HG03575 (cell line): ENCODE data around the gene RNF40.

Source experiments
- ATAC-seq: cut with Tn5 transposase; IDR thresholded peaks from one replicate; pipeline ENCODE4 v1.9.1; 2021; ENCODE audit not compliant: unreplicated experiment, insufficient number of reproducible peaks, low FRiP score; ENCODE audit errors: extremely low read depth

RNF40 gene

DNA sequence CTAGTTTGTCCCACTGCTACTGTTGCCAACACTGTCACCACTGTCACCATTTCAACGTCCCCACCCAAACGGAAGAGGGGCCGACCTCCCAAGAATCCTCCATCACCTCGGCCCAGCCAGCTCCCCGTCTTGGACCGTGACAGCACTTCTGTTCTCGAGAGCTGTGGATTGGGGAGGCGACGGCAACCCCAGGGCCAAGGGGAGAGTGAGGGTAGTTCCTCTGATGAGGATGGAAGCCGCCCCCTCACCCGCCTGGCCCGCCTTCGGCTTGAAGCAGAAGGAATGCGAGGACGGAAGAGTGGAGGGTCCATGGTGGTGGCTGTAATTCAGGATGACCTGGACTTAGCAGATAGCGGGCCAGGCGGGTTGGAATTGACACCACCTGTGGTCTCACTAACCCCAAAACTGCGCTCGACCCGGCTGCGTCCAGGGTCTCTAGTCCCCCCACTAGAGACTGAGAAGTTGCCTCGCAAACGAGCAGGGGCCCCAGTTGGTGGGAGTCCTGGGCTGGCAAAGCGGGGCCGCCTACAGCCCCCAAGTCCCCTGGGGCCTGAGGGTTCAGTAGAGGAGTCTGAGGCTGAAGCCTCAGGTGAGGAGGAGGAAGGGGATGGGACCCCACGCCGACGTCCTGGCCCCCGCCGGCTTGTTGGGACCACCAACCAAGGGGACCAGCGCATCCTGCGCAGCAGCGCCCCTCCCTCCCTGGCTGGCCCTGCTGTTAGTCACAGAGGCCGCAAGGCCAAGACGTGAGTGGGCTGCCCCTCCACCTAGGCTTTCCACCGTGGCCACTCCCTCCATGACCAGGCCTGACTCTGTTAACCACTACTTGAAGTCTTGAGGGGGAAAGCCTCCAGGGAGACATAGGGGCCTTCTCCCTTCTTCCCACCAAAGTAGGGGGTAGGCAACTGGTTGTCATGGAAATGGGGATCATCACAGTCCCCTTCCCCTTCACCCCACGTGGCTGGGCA is 22.9 kb upstream of the RNF40 start:
- ATAC-seq: no peak

DNA sequence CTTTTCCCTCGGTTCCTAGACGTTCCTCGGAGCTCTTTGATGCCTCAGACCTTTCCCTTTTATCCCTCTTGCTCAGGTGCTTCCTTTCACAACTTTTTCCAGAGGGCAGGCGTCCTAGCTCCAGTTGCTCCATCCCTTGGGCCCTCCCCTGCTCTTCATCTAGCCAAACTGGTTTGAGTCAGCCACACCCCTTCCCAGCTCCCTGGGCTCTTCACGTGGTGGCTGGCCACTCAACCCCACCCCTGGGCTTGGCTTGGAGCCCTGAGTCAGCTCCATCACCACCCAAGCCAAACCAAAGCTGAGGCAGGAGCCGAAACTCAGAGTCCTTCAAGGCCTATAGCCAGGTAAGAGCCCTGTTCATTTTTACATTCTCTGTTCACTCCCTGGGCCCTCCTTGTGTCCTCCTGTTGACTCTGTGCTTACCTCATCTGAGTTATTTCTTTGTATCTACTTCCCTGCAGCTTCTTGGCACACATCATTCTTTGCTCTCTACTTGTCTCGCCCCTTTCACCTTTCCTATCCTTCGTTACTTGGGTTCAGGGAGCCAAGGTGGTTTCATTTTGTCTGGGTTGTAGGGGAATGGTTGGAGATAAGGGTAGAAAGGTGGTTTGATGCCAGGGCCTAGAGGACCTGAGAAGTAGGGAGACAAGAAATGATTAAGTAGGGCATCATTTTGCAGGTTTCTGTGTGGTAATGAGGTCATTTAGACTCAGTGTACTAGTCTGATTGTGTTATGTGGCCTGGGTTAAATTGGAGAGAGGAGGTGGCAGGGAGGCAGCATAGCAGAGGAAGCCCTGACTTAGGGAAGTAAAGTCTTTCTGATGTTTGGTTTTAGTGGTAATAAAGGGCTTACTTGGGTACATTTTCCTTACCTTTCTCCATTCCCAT is 21.5 kb upstream of the RNF40 start:
- no peak for ATAC-seq

DNA sequence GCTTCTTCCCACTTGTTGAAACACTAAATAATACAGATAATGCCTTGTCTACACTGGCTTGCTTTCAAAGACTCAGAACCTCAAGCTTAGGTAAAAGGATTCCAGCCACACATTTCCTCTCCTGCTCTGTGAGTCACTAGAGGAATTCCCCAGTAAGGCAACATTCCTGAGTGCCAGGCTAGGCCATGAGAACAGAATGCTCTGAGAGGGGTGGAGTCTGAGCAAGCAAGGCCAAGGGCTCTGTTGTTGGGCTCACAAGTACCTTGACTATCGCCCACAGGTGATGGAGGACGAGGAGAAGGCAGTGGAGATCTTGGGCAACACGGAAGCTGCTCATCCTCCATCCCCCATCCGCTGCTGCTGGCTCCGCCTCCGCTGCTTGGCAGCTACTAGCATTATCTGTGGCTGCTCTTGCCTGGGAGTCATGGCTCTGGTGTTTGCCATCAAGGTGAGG is 20.6 kb upstream of the RNF40 start:
- no peak for ATAC-seq

DNA sequence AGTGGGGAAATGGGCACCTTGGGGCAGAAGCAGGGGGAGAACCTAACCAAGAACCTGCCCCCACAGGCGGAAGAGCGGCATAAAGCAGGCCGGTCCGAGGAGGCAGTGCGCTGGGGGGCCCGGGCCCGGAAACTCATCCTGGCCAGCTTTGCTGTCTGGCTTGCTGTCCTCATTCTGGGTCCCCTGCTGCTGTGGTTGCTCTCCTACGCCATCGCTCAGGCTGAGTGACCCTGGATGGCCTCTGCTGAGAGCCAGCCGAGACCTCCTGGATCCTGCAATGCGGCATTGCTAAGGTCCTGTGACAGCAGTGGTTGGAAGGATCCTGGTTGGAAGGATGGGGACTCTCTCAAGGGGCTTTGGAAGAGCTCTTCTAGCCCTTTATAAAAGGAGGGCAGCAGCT is 18.4 kb upstream of the RNF40 start:
- ATAC-seq: no peak

DNA sequence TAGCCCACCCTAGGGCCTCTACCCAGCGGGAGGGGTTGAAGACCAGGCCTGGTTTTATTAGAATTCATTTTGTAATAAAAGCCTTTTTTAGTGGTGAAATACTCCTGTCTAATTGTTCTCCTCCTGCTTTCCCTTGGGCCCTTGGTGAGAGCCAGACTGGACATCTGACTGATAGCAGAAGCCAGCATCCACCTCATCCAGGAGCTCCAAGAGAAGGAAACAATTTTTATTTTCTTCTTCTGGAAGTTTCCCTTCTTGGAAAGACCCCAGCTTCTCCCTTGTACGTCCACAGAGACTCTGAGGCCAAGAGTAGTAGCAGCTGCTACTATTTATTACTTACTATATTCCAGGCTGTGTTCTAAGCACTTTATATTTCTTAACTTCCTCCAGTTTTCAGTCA is 17.9 kb upstream of the RNF40 start:
- no peak for ATAC-seq

DNA sequence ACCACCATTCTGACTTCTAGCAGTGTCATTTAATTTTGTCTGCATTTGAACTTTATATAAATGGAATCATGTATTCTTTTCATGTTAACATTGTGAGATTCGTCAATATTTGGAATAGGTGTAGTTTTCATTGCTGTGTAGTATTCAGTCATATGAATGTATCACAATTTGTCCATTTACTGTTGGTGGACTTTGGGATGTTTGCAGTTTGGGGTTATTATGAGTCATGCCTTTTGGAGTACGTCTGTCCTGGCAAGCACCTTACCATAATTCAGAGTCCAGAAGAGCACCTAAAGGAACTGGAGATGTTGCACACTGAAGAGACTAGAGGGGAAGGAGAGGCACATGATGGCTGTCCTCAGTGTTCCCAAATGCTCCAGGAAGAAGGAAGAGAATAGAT is 17.0 kb upstream of the RNF40 start:
- ATAC-seq: no peak

DNA sequence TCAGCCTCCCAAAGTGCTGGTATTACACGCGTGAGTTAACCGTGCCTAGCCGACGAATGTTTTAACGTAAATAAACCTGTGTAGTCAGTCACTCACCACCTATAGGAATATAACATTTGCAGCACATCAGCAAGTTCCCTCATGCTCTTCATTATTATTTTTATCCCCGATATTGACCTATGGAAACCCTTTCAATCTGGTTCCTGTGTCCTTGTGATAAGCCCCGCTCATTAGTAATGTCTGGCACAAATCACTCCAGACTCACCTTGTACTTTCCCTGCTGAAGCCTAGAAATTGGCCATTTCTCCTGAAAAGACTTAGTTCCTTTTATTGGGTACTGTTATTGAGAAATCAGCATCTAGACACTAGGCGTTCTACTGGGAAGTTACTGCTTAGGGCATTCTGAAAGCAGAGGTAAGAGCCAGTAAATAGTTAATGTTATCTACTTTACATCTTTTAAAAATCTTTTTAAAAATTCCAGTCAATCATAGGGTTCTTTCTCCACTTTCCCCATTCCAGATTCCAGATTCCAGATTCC is 15.4 kb upstream of the RNF40 start:
- ATAC-seq: no peak

DNA sequence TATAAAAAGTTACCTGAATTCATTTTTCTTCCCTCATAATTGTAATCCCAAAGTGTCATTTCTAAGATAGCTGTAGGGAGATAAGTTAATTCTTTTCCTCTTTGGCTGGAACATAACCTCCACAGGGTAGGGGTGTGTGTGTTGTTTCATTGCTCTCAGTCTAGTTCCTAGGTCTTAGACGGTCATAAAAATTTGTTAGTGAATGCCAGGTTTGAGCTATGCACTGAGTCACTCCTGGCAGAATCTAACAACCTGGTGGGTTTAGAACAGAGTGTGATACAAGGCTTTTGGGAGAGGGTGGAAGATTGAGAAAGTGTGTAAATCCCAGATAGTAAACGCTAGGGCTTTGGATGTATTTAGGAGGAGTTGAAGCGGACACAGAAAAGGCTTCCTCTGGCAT is 14.8 kb upstream of the RNF40 start:
- ATAC-seq: no peak

DNA sequence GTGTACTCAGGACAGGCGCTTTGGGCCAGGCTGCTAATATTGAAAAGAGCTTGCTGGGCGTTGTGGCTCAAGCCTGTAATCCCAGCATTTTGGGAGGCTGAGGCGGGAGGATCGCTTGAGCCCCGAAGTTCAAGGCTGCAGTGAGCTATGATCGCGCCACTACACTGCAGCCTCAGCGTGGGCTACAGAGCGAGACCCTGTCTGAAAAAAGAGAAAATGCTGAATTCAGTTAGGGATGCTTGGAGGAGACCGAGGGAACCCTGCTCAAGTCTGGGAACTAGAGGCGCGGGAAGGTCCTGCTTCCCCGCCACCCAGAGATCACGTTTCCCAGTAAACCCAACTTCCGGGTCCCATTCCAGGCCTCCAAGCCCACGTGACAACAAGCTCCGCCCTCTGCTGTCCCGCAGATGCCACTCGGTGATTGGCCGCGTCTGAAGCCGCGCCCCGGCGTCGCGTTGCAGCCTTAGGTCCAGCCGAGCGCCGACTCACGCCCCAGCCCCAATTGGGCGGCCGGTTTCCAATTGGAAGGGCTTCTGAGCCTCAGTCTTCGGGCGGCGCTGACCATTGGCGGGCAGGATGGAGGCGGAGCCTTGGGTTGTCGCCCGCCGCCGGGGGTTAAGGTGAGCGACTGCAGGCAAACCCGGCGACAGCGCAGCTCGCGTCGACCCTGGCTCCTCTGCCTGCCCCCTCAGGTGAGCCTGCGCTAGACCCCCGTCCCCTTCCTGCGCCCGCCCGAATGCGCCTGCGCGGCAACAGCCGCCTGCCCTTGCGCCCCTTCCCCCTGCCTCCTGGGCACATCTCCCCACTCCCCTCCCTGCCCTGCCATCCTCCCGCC is 14.1 kb upstream of the RNF40 start, which contains the start of gene PHKG2:
PHKG2 (plus strand) TSS at position 627 of the 835 bp plus-strand sequence. CDS start 396 bp downstream, outside the sequence.
- peak; percentile 82 for ATAC-seq

DNA sequence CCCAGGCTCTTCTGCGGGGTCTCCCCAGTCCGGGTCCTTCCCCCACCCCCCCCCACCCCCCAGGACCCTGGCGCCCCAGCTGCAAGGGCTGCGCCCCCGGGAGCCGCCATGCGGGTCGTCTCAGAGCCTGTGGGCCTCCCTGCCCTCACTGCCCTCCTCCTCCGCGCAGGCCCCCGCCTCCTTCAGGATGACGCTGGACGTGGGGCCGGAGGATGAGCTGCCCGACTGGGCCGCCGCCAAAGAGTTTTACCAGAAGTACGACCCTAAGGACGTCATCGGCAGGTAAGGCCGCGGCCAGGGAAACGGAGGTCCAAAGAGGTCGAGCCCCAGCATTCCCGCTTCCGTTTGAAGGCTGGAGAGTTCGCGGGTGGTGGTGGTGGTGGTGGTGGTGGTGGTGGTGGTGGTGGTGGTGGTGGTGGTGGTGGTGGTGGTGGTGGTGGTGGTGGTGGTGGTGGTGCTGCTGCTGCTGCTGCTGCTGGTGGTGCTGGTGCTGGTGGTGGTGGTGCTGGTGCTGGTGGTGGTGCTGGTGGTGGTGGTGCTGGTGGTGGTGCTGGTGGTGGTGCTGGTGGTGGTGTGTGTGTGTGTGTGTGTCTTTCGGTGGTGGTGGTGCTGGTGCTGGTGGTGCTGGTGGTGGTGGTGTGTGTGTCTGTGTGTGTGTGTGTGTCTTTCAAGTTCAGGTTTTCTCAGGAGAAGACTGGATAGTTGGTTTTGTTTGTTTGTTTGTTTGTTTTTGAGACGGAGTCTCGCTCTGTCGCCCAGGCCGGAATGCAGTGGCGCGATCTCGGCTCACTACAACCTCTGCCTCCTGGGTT is 13.3 kb upstream of the RNF40 start:
- ATAC-seq: no peak

DNA sequence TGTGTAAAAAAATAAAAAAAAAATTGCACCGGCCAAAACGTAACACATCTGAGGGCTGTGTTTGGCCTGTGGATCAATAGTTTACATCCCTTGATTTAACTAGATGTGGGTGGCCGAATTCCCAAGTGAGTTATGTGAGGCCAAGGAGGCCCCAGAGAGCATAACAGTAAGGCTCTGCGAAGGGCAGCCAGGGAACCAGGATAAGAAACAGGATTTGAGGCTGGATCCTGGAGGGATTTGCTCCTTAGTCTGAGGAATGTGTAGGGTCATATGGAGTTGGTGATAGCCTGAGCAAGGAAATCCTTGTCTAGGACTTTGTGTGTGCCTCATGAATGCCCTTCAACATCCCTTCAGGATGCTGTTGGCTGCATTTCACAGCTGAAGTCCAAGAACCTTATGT is 11.9 kb upstream of the RNF40 start:
- no peak for ATAC-seq

DNA sequence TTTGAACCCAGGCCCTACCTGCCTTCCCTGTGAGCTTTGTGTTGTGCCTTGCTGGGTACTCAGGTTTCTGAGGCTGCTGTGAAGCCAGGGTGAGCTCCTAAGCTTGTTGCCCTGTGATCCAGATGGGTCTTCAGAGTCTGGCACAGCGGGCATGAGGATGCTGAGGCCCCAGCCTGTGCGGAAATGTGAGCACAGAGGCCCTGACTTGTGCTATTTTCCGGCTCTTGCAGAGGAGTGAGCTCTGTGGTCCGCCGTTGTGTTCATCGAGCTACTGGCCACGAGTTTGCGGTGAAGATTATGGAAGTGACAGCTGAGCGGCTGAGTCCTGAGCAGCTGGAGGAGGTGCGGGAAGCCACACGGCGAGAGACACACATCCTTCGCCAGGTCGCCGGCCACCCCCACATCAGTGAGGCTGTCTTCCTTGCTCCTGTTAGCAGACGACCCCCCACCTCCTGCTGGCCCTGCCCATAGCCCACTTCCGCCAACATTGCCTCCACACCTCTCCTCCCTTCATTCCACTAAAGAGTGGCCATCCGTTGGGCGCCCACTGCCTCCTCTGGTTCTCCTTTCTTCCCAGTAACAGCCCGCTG is 11.2 kb upstream of the RNF40 start:
- ATAC-seq: no peak

DNA sequence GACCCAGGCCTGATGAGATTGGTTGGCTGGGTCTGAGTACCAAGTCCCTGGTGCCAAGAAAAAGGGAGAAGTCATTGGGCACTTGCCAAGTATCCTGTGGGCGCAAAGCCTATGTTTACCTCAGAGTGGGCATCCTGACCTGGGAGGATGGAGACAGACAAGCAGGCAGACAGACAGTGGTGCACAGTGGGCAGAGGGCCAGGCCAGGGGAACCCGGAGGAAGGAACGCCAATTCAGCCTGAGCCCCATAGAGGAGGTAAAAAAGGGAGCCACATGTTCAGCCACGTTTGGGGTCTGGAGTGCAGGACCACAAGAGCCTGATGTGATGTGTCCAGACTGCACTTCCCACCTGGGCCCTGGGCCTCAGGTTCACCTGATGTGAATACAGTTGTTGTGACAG is 8.5 kb upstream of the RNF40 start:
- no peak for ATAC-seq

DNA sequence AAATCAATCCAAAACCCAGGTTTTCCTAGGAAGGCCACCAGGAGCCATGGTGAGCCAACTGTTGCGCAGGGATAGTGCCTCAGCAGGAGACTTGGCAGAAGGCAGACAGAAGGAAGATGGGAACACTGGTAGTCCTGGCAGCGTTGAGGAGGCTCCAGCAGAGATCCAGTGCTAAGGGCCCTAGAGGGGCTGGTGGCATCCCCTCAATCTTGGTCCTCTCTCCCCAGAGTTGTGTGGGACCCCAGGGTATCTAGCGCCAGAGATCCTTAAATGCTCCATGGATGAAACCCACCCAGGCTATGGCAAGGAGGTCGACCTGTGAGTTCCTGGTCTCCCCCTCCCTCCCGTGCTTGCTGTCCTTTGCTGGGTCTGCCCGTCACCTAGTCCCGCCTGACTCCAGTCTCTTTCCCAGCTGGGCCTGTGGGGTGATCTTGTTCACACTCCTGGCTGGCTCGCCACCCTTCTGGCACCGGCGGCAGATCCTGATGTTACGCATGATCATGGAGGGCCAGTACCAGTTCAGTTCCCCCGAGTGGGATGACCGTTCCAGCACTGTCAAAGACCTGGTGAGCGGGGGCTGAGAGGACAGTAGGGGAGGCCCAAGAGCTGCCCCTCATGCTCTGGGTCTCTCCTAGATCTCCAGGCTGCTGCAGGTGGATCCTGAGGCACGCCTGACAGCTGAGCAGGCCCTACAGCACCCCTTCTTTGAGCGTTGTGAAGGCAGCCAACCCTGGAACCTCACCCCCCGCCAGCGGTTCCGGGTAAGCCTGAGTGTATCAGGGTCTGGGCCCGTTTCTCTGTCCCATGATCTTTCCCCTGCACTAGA is 6.0 kb upstream of the RNF40 start:
- no peak for ATAC-seq

DNA sequence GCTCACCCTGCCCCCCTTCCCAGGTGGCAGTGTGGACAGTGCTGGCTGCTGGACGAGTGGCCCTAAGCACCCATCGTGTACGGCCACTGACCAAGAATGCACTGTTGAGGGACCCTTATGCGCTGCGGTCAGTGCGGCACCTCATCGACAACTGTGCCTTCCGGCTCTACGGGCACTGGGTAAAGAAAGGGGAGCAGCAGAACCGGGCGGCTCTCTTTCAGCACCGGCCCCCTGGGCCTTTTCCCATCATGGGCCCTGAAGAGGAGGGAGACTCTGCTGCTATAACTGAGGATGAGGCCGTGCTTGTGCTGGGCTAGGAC is 5.4 kb upstream of the RNF40 start:
- ATAC-seq: no peak

DNA sequence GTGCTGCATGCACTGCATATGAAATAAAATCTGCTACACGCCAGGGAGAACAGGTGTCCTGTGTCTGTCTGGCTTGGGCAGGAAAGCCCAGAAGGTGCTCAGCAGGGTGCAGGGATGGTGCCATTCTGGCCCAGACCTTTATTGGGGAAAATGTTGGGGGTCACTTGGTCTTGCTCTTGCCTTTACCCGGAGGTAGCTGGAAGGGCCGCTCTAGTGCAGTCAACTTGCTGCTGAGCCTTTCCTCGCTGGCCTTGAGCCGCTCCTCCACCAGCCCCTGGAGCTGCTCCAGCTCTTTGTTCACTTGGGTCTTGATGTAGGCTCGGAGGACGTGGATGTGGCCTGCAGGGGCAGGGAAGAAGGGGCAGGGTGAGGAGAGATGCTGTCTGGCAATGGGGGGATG is 4.8 kb upstream of the RNF40 start:
- no peak for ATAC-seq

DNA sequence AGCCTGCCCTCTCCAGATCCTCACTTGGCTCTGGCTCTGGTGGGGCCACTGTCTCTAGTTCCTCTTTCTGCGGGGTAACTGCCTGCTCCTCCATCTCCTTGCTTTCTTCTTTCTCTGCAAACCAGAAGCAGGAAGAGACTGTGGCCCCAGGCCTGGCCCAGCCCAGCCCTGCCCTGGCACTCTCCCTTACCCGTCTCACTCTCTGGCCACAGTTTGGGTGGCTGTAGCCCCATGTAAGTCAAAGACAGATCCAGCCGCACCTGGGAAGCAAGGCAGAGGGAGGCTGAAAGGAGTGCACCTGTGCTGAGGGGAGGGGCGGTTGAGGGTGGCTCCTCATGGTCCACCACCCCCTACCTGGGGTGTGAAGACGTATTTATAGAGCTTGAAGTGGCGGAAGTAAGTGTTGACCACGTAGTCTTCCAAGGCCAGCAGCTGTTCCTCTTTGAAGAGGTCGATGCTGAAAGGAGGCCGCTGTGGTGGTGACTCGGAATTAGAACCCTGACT is 3.1 kb upstream of the RNF40 start:
- no peak for ATAC-seq
